HG03439 (cell line): ENCODE results near the gene SCAND1.
A peak's percentile ranks its signal among the peaks of the same experiment; 100 is the strongest.
"Not testable (repeated sequence)": the region's sequence is repeated elsewhere in the genome, so short reads cannot be mapped to it uniquely, and the experiment has no call there.

Experiments
- ATAC-seq: cut with Tn5 transposase; IDR thresholded peaks from one replicate; pipeline ENCODE4 v1.9.1; 2021; ENCODE audit warnings: mild to moderate bottlenecking, moderate library complexity; ENCODE audit not compliant: unreplicated experiment

The SCAND1 gene

GRCh38 chr20:35954200-35954906 is at the start of gene SCAND1:
Gene SCAND1 (minus strand): TSS chr20:35954502. CDS start chr20:35954284, 218 bp downstream.
- peak; percentile 85 for ATAC-seq

GRCh38 chr20:36004045-36004444 is 49.7 kb upstream of the SCAND1 start:
- no peak for ATAC-seq

- ATAC-seq, result no peak
These were observed 48.6 kb upstream of the SCAND1 start for GRCh38 chr20:36002855-36003254.

GRCh38 chr20:36001331-36001730 is 47.0 kb upstream of the SCAND1 start:
- ATAC-seq, result not testable (repeated sequence)

GRCh38 chr20:35996492-35996891 is 42.2 kb upstream of the SCAND1 start:
- ATAC-seq, result not testable (repeated sequence)

- no peak for ATAC-seq
These were observed 40.7 kb upstream of the SCAND1 start for GRCh38 chr20:35994994-35995453.

GRCh38 chr20:35992713-35993335 is 38.5 kb upstream of the SCAND1 start:
- no peak for ATAC-seq

- no peak for ATAC-seq
These were observed 37.0 kb upstream of the SCAND1 start for GRCh38 chr20:35991142-35991771.

- ATAC-seq, result no peak
These were observed 34.7 kb upstream of the SCAND1 start for GRCh38 chr20:35988910-35989463.

GRCh38 chr20:35985806-35986205 is 31.5 kb upstream of the SCAND1 start:
- ATAC-seq, result no peak

GRCh38 chr20:35984382-35984781 is 30.1 kb upstream of the SCAND1 start:
- no peak for ATAC-seq

GRCh38 chr20:35981969-35982368 is 27.7 kb upstream of the SCAND1 start:
- no peak for ATAC-seq

- ATAC-seq, result no peak
These were observed 25.2 kb upstream of the SCAND1 start for GRCh38 chr20:35979544-35979943.

GRCh38 chr20:35978041-35978513 is 23.8 kb upstream of the SCAND1 start:
- no peak for ATAC-seq

- ATAC-seq, result no peak
These were observed 21.5 kb upstream of the SCAND1 start for GRCh38 chr20:35975576-35976373.

GRCh38 chr20:35974256-35974655 is 20.0 kb upstream of the SCAND1 start:
- ATAC-seq, result no peak

- ATAC-seq, result no peak
These were observed 18.2 kb upstream of the SCAND1 start for GRCh38 chr20:35972462-35972861.

- no peak for ATAC-seq
These were observed 17.7 kb upstream of the SCAND1 start for GRCh38 chr20:35971981-35972380.

- no peak for ATAC-seq
These were observed 14.6 kb upstream of the SCAND1 start for GRCh38 chr20:35968930-35969329.

- no peak for ATAC-seq
These were observed 13.8 kb upstream of the SCAND1 start, which contains the start of gene CNBD2 for GRCh38 chr20:35967979-35968640. Gene CNBD2 (plus strand): TSS chr20:35968590. CDS start chr20:35968763, 173 bp downstream.
